Left hindlimb (tissue), 1 donor: ENCODE data around the gene WDFY4.
"Not testable (repeated sequence)": the region's sequence is repeated elsewhere in the genome, so short reads cannot be mapped to it uniquely, and the experiment has no call there.

Source experiments
- DNase-seq: peaks from one replicate; pipeline ENCODE4 v3.0.0-alpha.2; 2018

WDFY4 gene, protein sequence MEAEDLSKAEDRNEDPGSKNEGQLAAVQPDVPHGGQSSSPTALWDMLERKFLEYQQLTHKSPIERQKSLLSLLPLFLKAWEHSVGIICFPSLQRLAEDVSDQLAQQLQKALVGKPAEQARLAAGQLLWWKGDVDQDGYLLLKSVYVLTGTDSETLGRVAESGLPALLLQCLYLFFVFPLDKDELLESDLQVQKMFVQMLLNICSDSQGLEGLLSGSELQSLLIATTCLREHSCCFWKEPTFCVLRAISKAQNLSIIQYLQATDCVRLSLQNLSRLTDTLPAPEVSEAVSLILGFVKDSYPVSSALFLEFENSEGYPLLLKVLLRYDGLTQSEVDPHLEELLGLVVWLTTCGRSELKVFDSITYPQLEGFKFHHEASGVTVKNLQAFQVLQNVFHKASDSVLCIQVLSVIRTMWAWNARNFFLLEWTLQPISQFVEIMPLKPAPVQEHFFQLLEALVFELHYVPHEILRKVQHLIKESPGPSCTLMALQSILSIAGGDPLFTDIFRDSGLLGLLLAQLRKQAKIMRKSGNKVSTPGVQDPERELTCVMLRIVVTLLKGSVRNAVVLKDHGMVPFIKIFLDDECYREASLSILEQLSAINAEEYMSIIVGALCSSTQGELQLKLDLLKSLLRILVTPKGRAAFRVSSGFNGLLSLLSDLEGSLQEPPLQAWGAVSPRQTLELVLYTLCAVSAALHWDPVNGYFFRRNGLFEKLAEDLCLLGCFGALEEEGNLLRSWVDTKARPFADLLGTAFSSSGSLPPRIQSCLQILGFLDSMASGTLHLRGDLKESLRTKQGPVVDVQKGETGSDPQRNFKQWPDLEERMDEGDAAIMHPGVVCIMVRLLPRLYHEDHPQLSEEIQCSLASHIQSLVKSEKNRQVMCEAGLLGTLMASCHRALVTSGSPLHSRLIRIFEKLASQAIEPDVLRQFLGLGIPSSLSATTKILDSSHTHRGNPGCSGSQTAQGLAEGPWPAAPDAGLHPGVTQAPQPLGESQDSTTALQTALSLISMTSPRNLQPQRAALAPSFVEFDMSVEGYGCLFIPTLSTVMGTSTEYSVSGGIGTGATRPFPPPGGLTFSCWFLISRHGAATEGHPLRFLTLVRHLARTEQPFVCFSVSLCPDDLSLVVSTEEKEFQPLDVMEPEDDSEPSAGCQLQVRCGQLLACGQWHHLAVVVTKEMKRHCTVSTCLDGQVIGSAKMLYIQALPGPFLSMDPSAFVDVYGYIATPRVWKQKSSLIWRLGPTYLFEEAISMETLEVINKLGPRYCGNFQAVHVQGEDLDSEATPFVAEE (N-terminal part only)

DNA sequence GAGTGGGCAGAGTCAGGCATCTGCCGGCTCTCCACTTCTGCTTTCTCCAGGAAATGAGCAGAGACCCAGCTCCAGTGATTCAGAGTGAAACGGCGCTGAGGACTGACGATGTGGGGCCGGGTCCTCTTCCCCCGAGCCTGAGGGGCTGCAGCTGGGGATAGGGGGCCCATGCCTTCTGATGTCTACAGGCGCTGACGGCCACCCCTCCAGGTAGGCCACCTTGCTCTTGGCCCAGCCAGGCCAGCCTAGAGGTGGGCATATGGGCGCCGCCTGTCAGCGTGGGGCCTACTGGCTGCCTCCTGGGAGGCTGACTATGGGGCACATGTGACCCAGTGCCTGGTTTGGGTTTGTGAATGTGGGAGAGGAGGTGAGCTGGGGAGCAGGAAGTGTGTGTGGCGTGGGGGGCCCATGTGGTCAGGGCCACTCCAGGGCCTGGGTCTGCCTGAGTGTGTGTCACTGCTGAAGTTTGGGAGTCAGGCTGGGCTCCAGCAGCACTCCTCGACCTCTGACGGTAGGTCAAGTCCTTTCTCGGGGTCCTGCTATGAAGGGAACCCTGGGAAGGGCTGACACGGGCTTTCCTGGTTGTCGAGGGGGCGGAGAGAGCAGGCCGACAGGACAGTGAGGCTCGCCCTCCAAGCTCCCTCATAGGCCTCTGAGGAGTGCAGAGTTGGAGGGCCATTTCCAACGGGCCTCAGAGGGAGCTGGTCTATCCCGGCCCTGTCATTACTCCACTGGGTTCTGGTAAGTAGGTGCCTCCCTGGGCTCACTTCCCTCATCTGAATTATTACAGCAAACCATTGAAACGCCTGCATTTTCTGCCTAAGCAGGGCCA is at the start of gene WDFY4:
TSS of gene WDFY4 (plus strand) at position 82 of the 832 bp plus-strand sequence. CDS start 24,860 bp downstream, outside the sequence.
- DNase-seq: no peak

DNA sequence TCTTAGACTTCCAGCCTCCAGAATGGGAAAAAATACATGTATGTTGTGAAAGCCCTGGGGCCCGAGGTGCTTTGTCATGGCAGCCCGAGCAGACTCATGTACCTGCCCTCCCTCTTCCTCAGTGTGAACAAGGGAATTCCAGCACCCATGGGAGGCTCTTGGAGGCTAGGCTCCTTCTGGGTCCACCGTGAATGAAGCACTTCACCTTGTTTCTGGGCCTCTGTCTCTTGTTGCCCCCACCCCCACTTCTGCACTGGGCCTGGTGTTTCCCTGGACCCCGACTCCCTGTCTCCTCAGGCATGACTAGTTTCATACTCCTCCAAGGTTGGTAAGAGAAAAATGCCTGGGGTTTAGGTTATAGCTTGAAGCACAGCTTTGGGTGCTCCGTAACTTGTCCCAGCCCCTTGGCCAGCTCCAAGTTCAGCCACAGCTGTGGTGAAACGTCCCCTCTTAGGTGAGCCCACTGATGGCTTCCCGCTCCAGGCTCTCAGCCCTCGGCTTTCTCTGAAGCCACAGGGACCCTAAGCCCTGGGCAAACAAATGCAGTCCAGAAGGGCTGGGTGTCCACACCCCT is 49.6 kb upstream of the WDFY4 start:
- DNase-seq: no peak

DNA sequence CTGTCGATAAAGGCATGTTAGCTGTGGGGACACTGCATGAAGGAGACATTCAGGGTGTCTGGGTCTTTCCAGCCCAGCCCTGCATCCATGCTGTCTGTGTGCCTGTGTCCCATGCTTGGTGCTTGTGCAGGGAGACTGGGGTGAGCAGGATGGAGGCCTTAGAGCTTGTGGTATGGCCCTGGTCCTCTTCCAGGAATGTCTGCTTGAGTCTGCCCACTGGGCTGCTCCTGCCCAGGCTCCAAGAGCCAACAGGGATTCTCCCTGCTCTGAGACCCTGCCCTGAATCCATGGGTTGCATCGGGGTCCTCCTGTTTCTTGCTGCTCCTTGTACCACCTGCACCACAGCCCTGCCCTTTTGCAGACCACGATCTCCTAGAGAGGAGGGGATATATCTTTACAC is 48.4 kb upstream of the WDFY4 start:
- DNase-seq: no peak

DNA sequence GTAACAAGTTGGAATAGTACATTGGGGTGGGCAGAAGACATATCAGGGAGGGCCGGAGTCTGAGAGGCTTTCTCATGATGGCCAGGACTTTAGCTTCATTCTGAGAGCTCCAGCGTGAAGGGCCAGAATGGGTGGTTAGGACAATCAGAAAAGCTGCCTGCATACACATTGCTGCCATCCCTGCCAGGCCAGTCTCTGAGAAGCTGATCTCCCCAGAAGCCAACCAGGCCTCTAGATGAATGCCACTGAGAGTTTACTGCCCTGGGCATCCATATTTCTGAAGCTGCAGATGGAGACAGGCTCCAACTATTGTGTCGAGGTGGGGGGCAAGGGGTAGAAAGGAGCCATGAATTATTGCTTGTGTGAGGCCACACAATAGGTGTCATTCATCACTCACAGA is 47.8 kb upstream of the WDFY4 start:
- DNase-seq: no peak

DNA sequence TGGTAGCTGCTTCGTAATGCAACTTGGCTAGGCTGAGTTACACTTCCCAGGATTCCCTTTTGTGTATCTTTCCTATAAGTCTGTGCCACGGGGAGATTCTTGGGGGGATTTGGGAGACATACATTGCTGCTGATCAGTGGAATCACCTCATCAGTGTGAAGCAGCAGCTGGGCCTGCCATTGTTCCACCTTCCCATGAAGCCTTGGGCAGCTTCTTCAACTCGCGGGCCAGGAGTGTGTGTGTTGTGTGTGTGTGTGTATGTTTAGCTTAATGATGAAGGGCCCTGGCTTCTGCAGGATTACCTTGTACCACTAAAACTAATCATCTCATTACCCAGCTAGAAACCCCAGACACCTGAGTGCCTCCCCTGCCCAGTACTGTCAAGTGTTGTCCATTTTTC is 46.5 kb upstream of the WDFY4 start:
- no peak for DNase-seq

DNA sequence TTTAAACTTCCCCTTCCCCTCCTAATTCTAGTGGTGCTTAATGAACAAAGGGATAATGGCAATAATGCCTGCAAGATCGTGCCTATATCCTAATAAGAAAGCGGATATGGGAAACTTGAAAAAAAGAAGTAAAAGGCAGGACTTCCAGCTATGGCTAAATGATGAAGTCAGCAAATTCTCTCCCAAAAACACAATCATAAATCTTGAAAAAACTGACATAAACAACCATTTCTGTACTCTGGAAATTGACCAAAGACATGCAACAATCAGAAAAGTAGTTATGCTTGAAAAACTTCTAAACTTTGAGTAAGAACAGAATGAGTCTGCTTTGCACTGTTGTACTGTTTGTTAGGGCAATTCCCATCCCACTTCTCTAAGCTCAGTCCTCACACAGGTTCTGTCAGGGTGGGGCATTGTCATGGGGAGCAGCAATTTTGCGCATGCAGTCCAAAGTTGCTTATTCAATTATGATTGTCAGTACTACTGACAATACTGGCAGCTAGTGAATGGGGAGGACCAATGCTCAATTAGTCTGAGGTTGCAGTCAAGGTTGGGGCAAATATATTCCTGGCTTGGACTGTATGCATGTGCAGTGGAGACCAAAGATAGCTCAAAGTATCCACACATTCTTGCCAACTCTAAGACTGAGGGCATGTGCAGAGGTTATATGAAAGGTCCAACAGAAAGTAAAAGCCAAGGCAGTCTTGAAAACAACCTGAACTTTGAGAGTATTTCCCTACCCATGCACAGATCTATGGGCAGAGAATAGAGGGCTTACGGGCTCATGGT is 45.7 kb upstream of the WDFY4 start:
- DNase-seq: no peak

DNA sequence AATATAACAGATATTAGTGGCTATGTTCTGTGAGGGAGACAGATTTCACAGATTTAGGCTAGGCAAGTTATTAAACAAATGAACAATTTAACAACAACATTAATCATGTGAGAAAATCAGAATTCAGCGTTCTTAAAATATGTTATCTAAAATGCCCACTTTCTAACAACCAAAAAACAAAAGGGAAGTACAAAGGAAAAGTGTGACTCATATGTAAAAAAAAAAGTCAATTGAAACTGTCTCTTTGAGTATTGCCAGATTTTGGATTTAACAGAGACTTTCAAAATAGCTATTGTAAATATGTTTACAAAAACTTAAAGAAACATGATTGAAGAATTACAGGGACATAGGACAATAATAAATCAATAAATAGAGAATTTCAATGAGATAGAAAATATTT is 45.0 kb upstream of the WDFY4 start:
- no peak for DNase-seq

DNA sequence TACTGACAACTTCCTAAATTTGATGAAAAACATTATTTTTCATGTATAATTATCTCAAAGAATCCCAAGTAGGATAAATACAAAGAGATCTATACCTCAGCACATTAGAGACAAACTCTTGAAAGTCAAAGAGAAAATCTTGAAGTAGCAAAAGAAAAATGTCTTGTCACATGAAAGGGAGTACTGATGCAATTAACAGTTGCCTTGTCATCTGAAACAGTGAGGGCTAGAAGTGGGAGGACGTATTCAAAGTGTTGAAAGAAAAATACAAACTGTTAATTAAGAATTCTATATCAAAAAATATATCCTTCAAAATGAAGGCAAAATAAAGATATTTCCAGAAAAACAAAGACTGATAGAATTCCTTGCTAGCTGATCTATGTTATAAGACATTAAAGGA is 44.3 kb upstream of the WDFY4 start:
- DNase-seq: no peak

DNA sequence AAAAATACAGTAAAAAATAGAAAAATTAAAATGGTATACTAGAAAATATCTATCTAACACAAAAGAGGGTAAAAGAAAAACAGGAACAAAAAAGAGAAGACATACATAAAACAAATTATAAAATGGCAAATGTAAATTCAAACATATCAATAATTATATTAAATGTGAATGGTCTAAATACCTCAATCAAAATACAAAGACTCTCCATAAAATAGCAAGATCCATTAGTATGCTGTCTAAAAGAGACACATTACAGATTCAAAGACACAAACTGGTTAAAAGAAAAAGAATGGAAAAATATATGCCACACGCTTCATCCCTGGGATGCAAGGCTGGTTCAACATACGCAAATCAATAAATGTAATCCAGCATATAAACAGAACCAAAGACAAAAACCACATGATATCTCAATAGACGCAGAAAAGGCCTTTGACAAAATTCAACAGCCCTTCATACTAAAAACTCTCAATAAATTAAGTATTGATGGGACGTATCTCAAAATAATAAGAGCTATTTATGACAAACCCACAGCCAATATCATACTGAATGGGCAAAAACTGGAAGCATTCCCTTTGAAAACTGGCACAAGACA is 43.5 kb upstream of the WDFY4 start:
- DNase-seq: not testable (repeated sequence)

DNA sequence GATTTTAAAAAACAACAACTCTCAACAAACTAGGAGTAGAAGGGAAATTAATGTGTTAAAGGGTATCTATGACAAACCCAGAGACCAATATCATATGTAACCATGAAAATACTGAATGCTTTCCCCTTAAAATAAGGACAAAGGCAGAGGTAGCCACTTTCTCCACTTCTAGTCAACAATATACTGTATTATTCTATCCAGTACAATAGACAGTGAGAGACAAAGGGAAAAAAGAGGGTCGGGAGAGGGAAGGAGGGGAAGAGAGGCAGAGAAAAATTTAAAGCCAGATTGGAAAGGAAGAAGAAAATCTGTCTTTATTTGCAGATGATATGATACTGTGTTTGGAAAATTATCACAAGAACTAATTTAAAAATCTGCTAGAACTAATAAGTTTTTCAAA is 39.1 kb upstream of the WDFY4 start:
- no peak for DNase-seq

DNA sequence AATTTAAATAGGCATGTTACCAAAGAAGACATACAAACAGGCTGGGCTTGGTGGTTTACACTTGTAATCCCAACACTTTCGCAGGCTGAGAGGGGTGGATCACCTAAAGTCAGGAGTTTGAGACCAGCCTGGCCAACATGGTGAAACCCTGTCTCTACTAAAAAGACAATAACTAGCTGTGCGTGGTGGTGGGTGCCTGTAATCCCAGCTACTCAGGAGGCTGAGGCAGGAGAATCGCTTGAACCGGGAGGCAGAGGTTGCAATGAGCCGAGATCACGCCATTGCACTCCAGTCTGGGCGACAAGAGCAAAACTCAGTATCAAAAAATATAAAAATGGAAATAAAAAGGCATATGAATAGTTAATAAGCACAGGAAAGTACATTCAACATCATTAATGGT is 37.6 kb upstream of the WDFY4 start:
- DNase-seq: not testable (repeated sequence)

DNA sequence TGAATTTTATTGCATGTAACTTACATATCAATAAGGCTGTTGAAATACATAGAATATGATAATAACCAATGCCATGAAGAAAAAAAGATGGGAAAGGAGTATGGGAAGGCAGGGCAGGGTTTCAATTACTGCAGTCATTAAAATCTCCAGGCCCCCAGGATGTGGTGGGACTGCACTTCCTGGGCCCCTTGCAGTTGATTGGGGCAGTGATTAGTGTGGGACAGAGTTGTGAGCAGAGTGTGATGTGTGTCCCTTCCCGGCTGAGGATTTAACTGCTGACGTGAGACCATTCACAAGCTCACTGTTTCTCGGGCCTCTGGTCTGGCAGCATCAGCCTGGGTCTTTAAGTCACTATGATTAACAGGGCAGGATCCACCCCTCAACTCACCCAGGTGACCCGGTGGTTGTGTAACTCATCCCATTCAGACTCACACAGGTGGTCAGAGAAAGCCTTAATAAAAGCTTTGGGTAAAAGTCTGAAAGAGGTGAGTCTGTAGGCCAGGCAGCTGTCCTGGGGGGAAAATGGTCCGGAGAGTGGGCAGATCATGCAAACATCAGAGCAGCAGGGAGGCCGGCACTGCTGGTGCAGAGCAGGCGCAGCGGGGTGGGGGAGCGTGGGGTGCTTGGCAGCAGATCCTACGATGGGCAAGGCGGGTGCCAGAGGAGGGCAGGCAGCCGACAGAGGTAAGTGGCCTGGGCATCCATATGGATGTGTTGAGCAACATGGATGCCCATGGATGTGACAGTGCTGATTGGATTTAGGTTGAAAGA is 36.3 kb upstream of the WDFY4 start:
- DNase-seq: no peak

DNA sequence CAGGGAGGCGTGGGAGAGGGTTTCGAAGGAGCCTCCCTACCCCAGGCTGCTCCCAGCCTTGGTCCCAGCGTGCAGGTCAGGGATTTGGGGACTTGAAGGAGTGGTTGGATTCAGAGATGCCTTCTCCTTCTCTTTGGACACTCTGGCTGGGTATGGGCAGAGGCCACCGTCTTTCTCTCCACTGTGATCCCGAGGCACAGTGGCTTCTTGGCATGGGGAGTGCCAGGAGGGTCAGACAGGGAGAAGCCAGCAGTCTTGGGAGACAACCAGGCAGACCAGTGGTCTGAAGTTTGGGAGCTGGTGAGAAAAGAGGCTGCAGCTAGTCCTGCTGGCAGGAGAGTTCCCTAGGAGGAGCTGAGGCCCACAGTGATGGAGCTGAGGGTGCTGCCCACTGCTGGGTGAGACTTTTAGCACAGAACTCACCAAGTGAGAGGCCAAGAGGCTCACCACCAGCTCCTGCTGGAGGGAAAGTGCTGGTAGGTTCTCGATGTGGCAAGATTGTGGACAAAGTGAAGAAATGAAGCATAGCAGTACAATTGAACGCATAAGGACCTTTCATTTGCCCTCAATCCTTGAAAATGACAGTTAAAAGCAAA is 35.2 kb upstream of the WDFY4 start:
- DNase-seq: no peak

DNA sequence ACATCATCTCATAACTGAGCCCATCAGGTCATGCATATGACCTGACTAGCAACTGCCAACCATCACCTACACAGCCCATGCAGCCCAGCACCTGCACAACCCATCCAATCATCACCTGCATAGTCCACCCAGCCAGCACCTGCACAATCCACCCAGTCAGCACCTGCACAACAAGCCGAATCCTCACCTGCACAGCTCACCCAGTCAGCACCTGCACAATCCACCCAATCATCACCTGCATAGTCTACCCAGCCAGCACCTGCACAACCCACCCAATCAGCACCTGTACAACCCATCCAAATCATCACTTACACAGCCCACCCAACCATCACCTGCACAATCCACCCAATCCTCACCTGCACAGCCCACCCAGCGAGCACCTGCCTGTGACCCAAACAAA is 33.4 kb upstream of the WDFY4 start:
- no peak for DNase-seq

DNA sequence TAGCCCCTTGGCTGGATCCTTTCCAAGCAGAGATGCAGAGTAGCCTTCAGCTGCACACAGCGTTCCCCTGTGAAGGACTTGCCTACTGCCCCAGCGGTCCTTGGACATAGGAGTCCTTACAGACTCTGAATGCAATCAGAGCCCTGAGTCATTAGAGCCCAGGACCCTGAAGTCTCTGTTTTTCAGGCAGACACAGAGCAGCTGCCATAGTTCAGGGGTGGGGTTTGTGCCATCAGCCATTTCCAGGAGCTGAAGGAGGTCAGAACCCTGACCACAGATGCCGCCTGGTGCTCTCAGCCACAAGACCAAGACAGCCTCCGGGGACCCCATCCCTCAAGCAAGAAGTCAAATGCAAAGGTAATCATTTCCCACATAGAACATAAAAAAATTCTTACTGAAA is 32.8 kb upstream of the WDFY4 start:
- DNase-seq: no peak

DNA sequence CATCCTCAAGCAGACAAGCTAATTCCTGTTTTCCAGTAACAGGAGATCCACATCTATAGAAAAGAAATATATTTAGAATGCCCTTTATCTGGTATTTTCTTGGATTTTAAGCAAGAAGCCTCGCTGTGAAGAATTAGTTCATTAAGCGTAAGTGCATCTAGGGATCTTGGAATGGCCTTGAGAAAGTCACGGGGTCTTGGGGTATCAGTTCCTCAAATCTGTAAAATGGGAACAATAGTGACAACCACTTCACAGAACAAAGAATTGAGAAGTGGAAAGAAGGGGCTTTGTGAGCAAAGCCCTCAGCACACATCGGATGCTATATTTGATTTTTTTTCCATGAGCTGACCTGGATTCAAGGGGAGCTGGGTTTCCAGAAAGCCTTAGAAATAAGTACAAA is 32.3 kb upstream of the WDFY4 start:
- DNase-seq: no peak

DNA sequence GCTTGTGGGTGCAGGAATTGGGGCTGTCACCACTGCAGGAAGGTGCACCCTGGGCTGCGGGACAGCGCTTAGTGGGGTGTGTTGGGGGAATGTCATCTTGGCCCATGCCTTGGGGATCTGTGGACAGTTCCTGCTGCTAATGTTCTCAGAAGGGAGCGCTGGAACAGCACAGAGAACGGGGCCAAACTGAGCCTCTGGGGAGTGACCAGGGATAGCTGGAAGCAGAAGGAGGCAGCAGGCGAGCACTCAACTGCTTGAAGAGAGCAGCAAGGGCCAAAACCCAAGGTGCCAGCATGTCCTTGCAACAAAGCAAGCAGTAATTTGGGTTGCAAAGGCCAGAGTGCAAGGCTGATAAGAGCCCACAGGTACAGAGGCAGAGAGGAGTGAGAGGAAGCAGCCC is 31.3 kb upstream of the WDFY4 start:
- DNase-seq: no peak

DNA sequence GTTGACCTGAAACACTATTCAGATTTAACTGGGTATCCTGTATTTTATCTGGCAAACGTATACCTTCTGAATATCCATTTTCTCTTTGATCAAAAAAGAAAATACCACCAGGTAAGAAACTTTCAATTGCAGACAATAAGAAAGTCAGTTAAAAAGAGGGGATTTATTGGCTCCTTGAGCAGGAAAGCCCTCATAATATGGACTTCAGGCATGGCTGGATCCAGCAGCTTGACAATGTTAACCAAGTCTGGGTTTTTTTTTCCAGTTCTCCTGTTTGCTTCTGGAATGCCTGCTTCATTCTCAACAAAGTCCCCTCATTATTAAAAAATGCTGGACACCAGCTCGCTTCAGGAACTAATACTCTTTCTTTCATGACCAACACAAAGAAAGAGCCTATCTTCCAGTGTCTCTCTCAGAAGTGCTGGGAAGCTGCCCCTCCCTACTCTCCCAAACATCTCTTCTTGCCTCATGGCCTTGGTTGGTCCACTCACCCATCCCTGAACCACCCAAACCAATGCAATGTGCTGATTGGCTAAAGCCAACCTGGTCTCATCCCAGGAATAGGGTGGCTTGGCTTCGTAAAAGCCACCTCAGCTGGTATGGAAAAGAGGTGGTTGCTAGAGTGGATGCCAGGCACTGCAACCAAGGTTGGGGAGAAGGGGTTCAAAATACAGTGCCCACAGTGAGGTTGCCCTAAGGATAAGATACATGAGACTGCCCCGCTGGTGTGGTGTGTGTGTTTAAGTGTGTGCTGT is 30.6 kb upstream of the WDFY4 start:
- no peak for DNase-seq
